GM12878 (cell line): ENCODE measurements around the gene CHN2. TPM values are rescaled to one million over a fixed set of nuclear protein-coding genes. Genes with fewer than 3 reads are reported as not detected.

ENCODE experiments used
- ATAC-seq: fragments of 200-7000 bp; cut with Tn5 transposase; 3 replicates; pipeline ENCODE4 v1.9.1; 2020; ENCODE audit warnings: mild to moderate bottlenecking, moderate library complexity
- BruUV-seq: library from RNA; stranded (reverse); fragments of 400-500 nt; replicated peaks from 2 replicates; lab custom pipeline; 2021; lab: Mats Ljungman, UMichigan
- CTCF ChIA-PET: fragments of 300-600 bp; sonication (Branson Sonifier 250); formaldehyde crosslinking; extraction: SDS; loops from one replicate; lab custom pipeline; 2021; ENCODE audit warnings: inconsistent platforms; lab: Yijun Ruan, JAX
- POLR2A ChIA-PET: fragments of 350-600 bp; formaldehyde crosslinking; extraction: SDS; loops from one replicate; lab custom pipeline; 2021; ENCODE audit warnings: inconsistent platforms; lab: Charles Lee
- RAD21 ChIA-PET: fragments of 300-600 bp; sonication (Branson Sonifier 250); formaldehyde crosslinking; loops from one replicate; lab custom pipeline; 2023; ENCODE audit warnings: antibody characterized with exemption; ENCODE audit not compliant: unreplicated experiment; lab: Charles Lee
- SMC1A ChIA-PET: fragments of 300-600 bp; sonication (Branson Sonifier 250); formaldehyde crosslinking; loops from one replicate; lab custom pipeline; 2023; ENCODE audit not compliant: unreplicated experiment, uncharacterized antibody; lab: Charles Lee
- DNase-seq: peaks from one replicate; pipeline ENCODE4 v3.0.0-alpha.2; 2011; ENCODE audit warnings: low read depth, low spot score
- FAIRE-seq: peaks from 3 replicates; lab custom pipeline; 2011; peaks lifted over from hg19 to GRCh38; lab: Jason Lieb, UNC
- H2AFZ ChIP-seq: 2 replicates; pipeline ENCODE4 v1.6.0; 2011; ENCODE audit warnings: low read depth, low read length, control low read depth; ENCODE audit not compliant: control insufficient read depth
- H3K27ac ChIP-seq: 2 replicates; pipeline ENCODE4 v1.5.1; 2011; ENCODE audit warnings: control low read depth; ENCODE audit not compliant: control insufficient read depth, insufficient read depth
- H3K27me3 ChIP-seq, 2 experiments: replicated peaks in 1 of 2; 2 replicates each; pipeline versions ENCODE4 v1.6.0 to v1.6.1; 2011; ENCODE audit warnings: low read length in 1 of 2; ENCODE audit not compliant: control insufficient read depth in 2 of 2, insufficient read depth in 2 of 2
- H3K36me3 ChIP-seq, 2 experiments: 2 replicates each; pipeline ENCODE4 v1.5.1; 2011; ENCODE audit warnings: low read length in 1 of 2; ENCODE audit not compliant: control insufficient read depth in 2 of 2, insufficient read depth in 2 of 2
- H3K4me1 ChIP-seq: 2 replicates; pipeline ENCODE4 v1.6.1; 2011; ENCODE audit warnings: mild to moderate bottlenecking, low read length, moderate library complexity, mixed read lengths; ENCODE audit not compliant: control insufficient read depth, insufficient read depth
- H3K4me2 ChIP-seq: 2 replicates; pipeline ENCODE4 v1.6.0; 2011; ENCODE audit warnings: control low read depth; ENCODE audit not compliant: control insufficient read depth, insufficient read depth
- H3K4me3 ChIP-seq: fragments of 200-600 bp; sonication (generic); 2 replicates; pipeline ENCODE4 v1.5.1; 2016
- H3K79me2 ChIP-seq: 2 replicates; pipeline ENCODE4 v1.6.0; 2011; ENCODE audit warnings: low read length; ENCODE audit not compliant: control insufficient read depth, insufficient read depth
- H3K9ac ChIP-seq: 2 replicates; pipeline ENCODE4 v1.8.0; 2011; ENCODE audit warnings: low read length, control low read depth, mixed read lengths; ENCODE audit not compliant: control insufficient read depth, insufficient read depth
- H3K9me3 ChIP-seq: replicated peaks from 3 replicates; pipeline ENCODE4 v1.5.1; 2011; ENCODE audit warnings: mild to moderate bottlenecking, low read length; ENCODE audit not compliant: control insufficient read depth, insufficient read depth
- H4K20me1 ChIP-seq: 2 replicates; pipeline ENCODE4 v1.6.0; 2011; ENCODE audit not compliant: control insufficient read depth, insufficient read depth
- CBX3 ChIP-seq: fragments of 200-600 bp; sonication (generic); IDR thresholded peaks from 2 replicates; pipeline ENCODE4 v1.6.1; 2016; ENCODE audit warnings: low read depth, borderline replicate concordance
- CTCF ChIP-seq, 3 experiments: IDR thresholded peaks in 2 of 3; conservative IDR thresholded peaks in 1 of 3; 2 replicates each; pipeline ENCODE4 v1.5.1; 2011; ENCODE audit warnings: low read depth in 3 of 3, low read length in 3 of 3, mild to moderate bottlenecking in 3 of 3, control low read depth in 2 of 3, moderate library complexity in 2 of 3, inconsistent platforms in 1 of 3, mixed read lengths in 1 of 3; ENCODE audit not compliant: control insufficient read depth in 2 of 3, insufficient read depth in 1 of 3; ENCODE audit errors: extremely low read depth in 1 of 3
- IKZF1 ChIP-seq: fragments of 450-650 bp; conservative IDR thresholded peaks from 2 replicates; pipeline ENCODE4 v1.6.1; 2017; ENCODE audit warnings: antibody characterized with exemption, mild to moderate bottlenecking
- JUND ChIP-seq: IDR thresholded peaks from 2 replicates; pipeline ENCODE4 v1.6.1; 2012; ENCODE audit warnings: low read depth, mild to moderate bottlenecking, low read length, improper control_type of control experiment, moderate library complexity
- MEF2B ChIP-seq: fragments of 450-650 bp; IDR thresholded peaks from 2 replicates; pipeline ENCODE4 v1.6.1; 2018; ENCODE audit warnings: mild to moderate bottlenecking, moderate library complexity; ENCODE audit not compliant: partially characterized antibody, poor library complexity, severe bottlenecking
- MYC ChIP-seq: IDR thresholded peaks from 2 replicates; pipeline ENCODE4 v1.6.1; 2011; ENCODE audit warnings: mild to moderate bottlenecking, low read length, moderate library complexity, inconsistent platforms; ENCODE audit not compliant: insufficient read depth, insufficient replicate concordance, insufficient read length, severe bottlenecking
- NR2C1 ChIP-seq: fragments of 450-650 bp; IDR thresholded peaks from 2 replicates; pipeline ENCODE4 v1.6.1; 2017; ENCODE audit warnings: antibody characterized with exemption, mild to moderate bottlenecking, moderate library complexity
- NRF1 ChIP-seq: conservative IDR thresholded peaks from 2 replicates; pipeline ENCODE4 v1.6.1; 2011; ENCODE audit warnings: mild to moderate bottlenecking, low read depth, low read length, improper control_type of control experiment
- RFX5 ChIP-seq: IDR thresholded peaks from 2 replicates; pipeline ENCODE4 v1.6.1; 2011; ENCODE audit warnings: low read depth, low read length, improper control_type of control experiment
- SMAD5 ChIP-seq: IDR thresholded peaks from 2 replicates; pipeline ENCODE4 v1.6.1; 2016; ENCODE audit warnings: antibody characterized with exemption, low read depth
- SMARCA5 ChIP-seq: fragments of 450-650 bp; IDR thresholded peaks from 2 replicates; pipeline ENCODE4 v1.6.1; 2017; ENCODE audit warnings: mild to moderate bottlenecking
- SPI1 ChIP-seq: IDR thresholded peaks from 2 replicates; pipeline ENCODE4 v1.6.1; 2011; ENCODE audit warnings: low read depth, mild to moderate bottlenecking, low read length, moderate library complexity, borderline replicate concordance; ENCODE audit not compliant: insufficient read depth
- TCF12 ChIP-seq: IDR thresholded peaks from 2 replicates; pipeline ENCODE4 v1.6.1; 2011; ENCODE audit warnings: low read depth, mild to moderate bottlenecking, low read length
- ZNF207 ChIP-seq: fragments of 450-650 bp; IDR thresholded peaks from 2 replicates; pipeline ENCODE4 v1.6.1; 2014; ENCODE audit warnings: antibody characterized with exemption, mild to moderate bottlenecking, borderline replicate concordance
- ZNF217 ChIP-seq: fragments of 450-650 bp; IDR thresholded peaks from 2 replicates; pipeline ENCODE4 v1.6.1; 2017; ENCODE audit warnings: antibody characterized with exemption, mild to moderate bottlenecking
- WGBS: methylation state at CpG from one replicate; pipeline ENCODE4 v1.1.6; 2016; ENCODE audit warnings: low lambda C conversion rate; ENCODE audit not compliant: insufficient replicate concordance, insufficient coverage; ENCODE audit errors: missing lambda C conversion rate; 5-methylcytosine and 5-hydroxymethylcytosine counted together
- in situ Hi-C: fragments of 300-500 bp; cut with MboI; formaldehyde crosslinking; loops from 9 replicates; pipeline ENCODE4 v1.14.3; 2018; ENCODE audit warnings: mixed read lengths
- intact Hi-C: fragments of 100-400 bp; cut with micrococcal nuclease; formaldehyde crosslinking; loops from one replicate; pipeline ENCODE4 v1.14.2; 2022; ENCODE audit not compliant: unreplicated experiment
- polyA plus RNA-seq, 11 experiments: library from polyadenylated mRNA; depleted of rRNA in 4 of 11; unstranded in 6 of 11; stranded (reverse) in 5 of 11; fragments of >200 nt; fragmentation: Nextera tagmentation in 4 of 11; fragmentation: Illumina TruSeq in 1 of 11; extraction: Ambion mirVana in 4 of 11; extraction: Trizol in 1 of 11; gene quantifications; 1 replicate in 1 of 11; 2 replicates in 10 of 11; pipeline versions ENCODE4 v1.2.1 to v1.2.3, GENCODE V29; 2011 to 2016; ENCODE audit warnings: inconsistent platforms in 2 of 11, missing spikeins in 2 of 11, low read depth in 1 of 11
- total RNA-seq, 4 experiments: library from RNA; depleted of rRNA in 3 of 4; stranded (reverse); fragments of >200 nt in 3 of 4; fragmentation: Illumina TruSeq in 1 of 4; extraction: Trizol in 1 of 4; gene quantifications; 2 replicates each; pipeline versions ENCODE4 v1.2.1 to v1.2.3, GENCODE V29; 2013 to 2021

Gene CHN2
- total and polyA plus RNA-seq, 10 of the 15 experiments (the other 5 are each of a cell fraction or from before 2014, with no cell fraction given) = 0.11 to 3.8 (median 0.37) TPM; not detected in 2

GRCh38 chr7:29290829-29291228, 96.3 kb downstream of the CHN2 start:
- no peak overlapping the region for H3K27ac ChIP-seq
- ChIA-PET RAD21 (no interaction called here), POLR2A (no interaction called here), CTCF (no interaction called here), SMC1A (no interaction called here)
- ATAC-seq (no peak), FAIRE-seq (no peak), DNase-seq (no peak)
- intact Hi-C loops = no loop called here
- peaks cover 10% of the 10 kb centered on the region; the same call in 1 of the 2 replicates for H3K4me1 ChIP-seq
- in situ Hi-C loops = no loop called here
- peaks cover 0 to 9% of the 10 kb centered on the region in 2 experiments; a peak in 2 of 4 replicates for H3K27me3 ChIP-seq
- no TSS peak for BruUV-seq
- no peak overlapping the region for H3K4me3 ChIP-seq
- no peaks in the 10 kb centered on the region for H3K36me3 ChIP-seq
- 65% methylated on average over 6 of the region's 6 CpGs for WGBS
- no peaks in the 10 kb centered on the region for H3K79me2 ChIP-seq
- H3K9me3 ChIP-seq = no peaks in the 10 kb centered on the region; the same call in 2 of the 3 replicates
- H4K20me1 ChIP-seq = no peaks in the 10 kb centered on the region
- TF ChIP-seq RFX5 (no peak), MYC (no peak), JUND (no peak), CTCF (IDR thresholded peaks at IDR 0.05 in 2 of 3, conservative IDR thresholded peaks at IDR 0.05 in 1 of 3; ENCODE audit: control insufficient read depth in 2 of 3, extremely low read depth in 1 of 3, insufficient read depth in 1 of 3, low read depth in 3 of 3, low read length in 3 of 3) (no peak), SMARCA5 (no peak), SPI1 (no peak), CBX3 (no peak), TCF12 (no peak), IKZF1 (no peak), ZNF217 (no peak), NR2C1 (no peak), ZNF207 (no peak), NRF1 (no peak), SMAD5 (no peak), MEF2B (no peak)
- H3K9ac ChIP-seq = no peak overlapping the region
- no peak overlapping the region for H2AFZ ChIP-seq
- H3K4me2 ChIP-seq = no peak overlapping the region
